Measurements from ENCODE around the gene AMT.

Gene AMT

DNA sequence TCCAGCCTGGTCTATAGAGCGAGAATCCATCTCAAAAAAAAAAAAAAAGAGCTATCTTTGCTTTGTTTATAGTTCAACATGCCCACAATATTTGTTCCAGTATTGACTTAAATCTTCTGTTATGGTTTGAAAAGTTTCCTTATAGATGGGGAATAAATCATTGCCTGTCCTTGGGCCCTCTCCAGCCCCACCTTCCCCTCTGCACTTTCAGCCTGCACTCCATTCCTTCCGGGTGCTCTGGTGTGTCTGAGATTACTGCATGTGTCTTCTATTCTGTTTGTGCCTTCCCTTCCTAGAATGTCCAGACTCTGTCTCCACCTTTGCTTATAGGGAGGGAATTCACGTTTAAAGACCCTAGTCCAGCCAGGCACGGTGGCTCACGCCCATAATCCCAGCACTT is 38.9 kb downstream of the AMT start:
- TF ChIP-seq, protein P1, sequence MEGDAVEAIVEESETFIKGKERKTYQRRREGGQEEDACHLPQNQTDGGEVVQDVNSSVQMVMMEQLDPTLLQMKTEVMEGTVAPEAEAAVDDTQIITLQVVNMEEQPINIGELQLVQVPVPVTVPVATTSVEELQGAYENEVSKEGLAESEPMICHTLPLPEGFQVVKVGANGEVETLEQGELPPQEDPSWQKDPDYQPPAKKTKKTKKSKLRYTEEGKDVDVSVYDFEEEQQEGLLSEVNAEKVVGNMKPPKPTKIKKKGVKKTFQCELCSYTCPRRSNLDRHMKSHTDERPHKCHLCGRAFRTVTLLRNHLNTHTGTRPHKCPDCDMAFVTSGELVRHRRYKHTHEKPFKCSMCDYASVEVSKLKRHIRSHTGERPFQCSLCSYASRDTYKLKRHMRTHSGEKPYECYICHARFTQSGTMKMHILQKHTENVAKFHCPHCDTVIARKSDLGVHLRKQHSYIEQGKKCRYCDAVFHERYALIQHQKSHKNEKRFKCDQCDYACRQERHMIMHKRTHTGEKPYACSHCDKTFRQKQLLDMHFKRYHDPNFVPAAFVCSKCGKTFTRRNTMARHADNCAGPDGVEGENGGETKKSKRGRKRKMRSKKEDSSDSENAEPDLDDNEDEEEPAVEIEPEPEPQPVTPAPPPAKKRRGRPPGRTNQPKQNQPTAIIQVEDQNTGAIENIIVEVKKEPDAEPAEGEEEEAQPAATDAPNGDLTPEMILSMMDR (IDR thresholded peaks at IDR 0.05; ENCODE audit: extremely low read depth, missing control alignments): no peak
- DNase-seq (ENCODE audit: low spot score): no peak

DNA sequence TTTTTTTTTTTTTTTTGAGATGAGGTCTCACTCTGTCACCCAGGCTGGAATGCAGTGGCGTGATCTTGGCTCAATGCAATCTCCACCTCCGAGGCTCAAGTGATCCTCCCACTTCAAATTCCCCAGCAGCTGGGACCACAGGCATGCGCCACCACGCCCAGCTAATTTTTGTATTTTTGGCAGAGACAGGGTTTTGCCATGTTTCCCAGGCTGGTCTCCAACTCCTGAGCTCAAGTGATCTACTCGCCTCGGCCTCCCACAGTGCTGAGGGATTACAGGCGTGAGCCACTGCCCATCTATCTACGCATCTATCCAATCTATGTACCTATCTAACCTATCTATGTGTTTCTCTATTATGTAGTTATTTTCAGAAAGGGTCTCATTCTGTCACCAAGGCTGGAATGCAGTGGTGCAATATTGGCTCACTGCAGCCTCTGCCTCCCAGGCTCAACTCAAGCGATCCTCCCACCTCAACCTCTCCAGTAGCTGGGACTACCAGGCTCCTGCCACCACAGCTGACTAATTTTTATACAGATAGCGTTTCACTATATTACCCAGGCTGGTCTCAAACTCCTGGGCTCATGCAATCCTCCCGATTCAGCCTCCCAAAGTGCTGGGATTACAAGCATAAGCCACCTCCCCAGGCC is 43.9 kb downstream of the AMT start:
- no peak for DNase-seq (ENCODE audit: low spot score)

DNA sequence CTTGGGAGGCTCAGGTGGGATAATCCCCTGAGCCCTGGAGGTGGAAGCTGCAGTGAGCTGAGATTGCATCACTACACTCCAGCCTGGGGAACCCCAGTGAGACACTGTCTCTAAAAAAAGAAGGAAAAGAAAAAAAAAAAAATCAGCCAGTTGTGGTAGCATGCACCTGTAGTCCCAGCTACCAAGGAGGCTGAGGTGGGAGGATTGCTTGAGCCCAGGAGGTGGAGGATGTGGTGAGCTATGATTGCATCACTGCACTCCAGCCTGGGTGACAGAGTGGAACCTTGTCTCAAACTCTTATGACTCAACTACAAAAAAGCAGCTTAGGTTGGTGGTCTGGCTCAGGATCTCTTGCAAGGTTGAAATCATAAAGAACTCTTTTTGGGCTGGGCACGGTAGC is 44.8 kb downstream of the AMT start:
- DNase-seq (ENCODE audit: low spot score): no peak
- TF ChIP-seq, protein P1 (IDR thresholded peaks at IDR 0.05; ENCODE audit: extremely low read depth, missing control alignments): no peak

More for the DNA sequence above, 43.9 kb downstream of the AMT start:
- TF ChIP-seq, protein P1 (IDR thresholded peaks at IDR 0.05; ENCODE audit: extremely low read depth, missing control alignments): no peak

DNA sequence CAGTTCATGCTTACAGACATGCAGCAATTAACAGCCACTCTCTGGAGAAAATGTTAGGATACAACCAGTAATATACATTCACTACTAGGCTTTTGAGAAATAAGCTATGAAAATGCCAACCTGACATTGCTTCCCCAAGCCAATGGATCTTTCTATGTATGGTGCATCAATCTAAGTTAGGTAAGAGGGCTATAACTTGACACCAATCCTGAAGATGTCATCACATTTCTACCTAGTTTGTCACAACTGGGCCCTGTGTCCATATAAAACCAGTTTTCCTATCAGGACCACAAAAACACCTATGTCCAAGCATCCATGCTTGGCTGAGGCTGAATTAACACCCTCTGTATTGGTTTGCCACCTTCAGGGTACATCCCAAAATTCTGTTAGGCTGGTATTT is 50.3 kb downstream of the AMT start:
- TF ChIP-seq, protein P1 (IDR thresholded peaks at IDR 0.05; ENCODE audit: extremely low read depth, missing control alignments): no peak
- no peak for DNase-seq (ENCODE audit: low spot score)

DNA sequence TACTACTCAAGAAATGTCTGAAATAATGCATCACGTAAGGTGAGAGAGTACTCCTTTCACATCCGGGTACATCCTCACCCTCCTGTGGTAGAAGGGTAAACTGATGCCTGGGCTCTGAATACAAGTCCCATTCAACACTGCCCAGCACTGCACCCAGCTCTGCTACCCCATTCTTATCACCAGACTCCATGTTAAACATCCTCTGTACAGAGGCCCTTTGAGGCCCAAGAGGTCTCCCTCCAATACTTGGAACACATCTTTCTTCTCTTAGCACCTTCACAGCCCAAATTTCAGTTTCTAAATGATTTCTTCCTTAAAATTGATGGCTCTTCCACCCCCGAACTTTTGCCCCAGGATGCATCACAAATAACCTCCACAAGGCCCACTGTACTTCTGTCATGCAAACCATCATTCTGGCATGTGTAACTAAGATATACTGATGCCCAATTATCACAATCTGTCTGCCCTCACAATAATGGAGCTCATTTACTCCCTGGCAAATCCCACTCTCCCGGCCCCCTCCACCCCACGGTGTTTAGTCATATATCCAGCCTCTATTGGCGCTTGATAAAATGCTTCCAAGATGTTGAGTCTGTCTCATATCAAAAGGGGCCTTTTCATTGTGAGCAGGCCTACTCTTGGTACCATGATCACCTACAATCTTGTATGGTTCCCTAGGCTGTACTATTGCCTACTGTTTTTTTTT is 51.5 kb downstream of the AMT start:
- TF ChIP-seq, protein P1 (IDR thresholded peaks at IDR 0.05; ENCODE audit: extremely low read depth, missing control alignments): no peak
- no peak for DNase-seq (ENCODE audit: low spot score)

Measured in GM20000 (cell line).